ENCODE results near the gene AJM1. TPM values are rescaled to one million over a fixed set of nuclear protein-coding genes. Genes with fewer than 3 reads are reported as not detected.
A peak's percentile ranks its signal among the peaks of the same experiment; 100 is the strongest.

The AJM1 gene
- total RNA-seq, 1 donor from 2014 or later: 5.9 TPM

DNA sequence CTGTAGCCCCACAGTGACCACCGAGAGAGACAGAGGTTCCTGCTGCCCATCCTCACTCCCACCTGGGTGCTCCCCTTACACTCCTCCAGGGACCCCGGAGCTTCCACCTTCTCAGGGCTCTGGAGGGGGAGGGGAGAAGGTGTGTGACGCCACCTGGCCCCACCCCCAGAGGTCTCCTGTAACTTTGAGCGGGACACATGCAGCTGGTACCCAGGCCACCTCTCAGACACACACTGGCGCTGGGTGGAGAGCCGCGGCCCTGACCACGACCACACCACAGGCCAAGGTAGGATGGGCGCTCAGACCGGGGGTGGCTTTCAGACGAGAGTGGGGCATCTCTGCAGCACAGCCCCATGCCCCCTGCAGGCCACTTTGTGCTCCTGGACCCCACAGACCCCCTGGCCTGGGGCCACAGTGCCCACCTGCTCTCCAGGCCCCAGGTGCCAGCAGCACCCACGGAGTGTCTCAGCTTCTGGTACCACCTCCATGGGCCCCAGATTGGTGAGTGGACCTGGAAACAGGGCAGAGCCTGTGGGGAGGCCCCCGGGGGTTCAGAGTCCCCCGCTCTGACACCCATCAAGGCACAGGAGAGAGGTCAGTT, 14.4 kb downstream of the AJM1 start:
- Histone ChIP-seq H3K27me3 (no peaks in the 10 kb centered on the region), H3K27ac (no peak overlapping the region), H3K9me3 (no peaks in the 10 kb centered on the region), H3K36me3 (peaks cover 10 to 12% of the 10 kb centered on the region in 2 donors), H3K4me3 (no peak overlapping the region), H3K4me1 (peaks cover 4 to 14% of the 10 kb centered on the region in 2 donors)
- TF ChIP-seq, protein P1, sequence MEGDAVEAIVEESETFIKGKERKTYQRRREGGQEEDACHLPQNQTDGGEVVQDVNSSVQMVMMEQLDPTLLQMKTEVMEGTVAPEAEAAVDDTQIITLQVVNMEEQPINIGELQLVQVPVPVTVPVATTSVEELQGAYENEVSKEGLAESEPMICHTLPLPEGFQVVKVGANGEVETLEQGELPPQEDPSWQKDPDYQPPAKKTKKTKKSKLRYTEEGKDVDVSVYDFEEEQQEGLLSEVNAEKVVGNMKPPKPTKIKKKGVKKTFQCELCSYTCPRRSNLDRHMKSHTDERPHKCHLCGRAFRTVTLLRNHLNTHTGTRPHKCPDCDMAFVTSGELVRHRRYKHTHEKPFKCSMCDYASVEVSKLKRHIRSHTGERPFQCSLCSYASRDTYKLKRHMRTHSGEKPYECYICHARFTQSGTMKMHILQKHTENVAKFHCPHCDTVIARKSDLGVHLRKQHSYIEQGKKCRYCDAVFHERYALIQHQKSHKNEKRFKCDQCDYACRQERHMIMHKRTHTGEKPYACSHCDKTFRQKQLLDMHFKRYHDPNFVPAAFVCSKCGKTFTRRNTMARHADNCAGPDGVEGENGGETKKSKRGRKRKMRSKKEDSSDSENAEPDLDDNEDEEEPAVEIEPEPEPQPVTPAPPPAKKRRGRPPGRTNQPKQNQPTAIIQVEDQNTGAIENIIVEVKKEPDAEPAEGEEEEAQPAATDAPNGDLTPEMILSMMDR (IDR thresholded peaks at IDR 0.05): no peak
- intact Hi-C loops (cut with DNase I): no loop called here
- no peak for DNase-seq (ENCODE audit: low spot score in 2 of 2)

DNA sequence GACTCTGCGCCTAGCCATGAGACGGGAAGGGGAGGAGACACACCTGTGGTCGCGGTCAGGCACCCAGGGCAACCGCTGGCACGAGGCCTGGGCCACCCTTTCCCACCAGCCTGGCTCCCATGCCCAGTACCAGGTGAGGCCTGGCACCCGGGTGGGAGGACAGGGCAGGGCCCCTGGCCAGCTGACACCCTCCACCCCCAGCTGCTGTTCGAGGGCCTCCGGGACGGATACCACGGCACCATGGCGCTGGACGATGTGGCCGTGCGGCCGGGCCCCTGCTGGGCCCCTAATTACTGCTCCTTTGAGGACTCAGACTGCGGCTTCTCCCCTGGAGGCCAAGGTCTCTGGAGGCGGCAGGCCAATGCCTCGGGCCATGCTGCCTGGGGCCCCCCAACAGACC, 14.9 kb downstream of the AJM1 start:
- TF ChIP-seq, protein P1 (IDR thresholded peaks at IDR 0.05): no peak
- no peak for DNase-seq (ENCODE audit: low spot score in 2 of 2)

DNA sequence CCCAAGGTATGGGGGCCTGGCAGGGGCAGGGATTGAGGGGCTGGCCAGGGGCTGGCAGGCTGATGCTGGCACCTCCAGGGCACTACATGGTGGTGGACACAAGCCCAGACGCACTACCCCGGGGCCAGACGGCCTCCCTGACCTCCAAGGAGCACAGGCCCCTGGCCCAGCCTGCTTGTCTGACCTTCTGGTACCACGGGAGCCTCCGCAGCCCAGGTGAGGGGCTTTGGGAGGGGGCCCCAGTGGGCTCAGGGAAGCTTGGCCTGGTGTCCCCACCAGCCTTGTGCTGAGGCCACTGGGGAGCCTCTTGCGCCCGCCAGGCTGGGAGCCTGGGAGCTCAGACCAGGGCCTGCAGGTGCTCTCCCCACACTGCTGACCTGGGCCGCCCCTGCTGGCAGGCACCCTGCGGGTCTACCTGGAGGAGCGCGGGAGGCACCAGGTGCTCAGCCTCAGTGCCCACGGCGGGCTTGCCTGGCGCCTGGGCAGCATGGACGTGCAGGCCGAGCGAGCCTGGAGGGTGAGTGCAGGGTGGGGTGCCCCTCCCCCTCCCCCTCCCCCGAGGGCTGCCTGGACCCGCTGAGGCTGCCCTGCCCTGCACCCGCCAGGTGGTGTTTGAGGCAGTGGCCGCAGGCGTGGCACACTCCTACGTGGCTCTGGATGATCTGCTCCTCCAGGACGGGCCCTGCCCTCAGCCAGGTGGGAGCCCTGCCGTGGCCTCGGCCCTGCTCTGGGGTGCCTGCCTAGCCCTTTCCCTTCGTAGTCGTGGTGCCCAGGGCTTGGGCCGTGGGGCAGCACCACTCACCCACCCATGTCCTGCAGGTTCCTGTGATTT, 15.5 kb downstream of the AJM1 start:
- Histone ChIP-seq H3K4me3 (no peak overlapping the region), H3K27me3 (no peaks in the 10 kb centered on the region), H3K4me1 (peaks cover 4 to 14% of the 10 kb centered on the region in 2 donors), H3K9me3 (no peaks in the 10 kb centered on the region), H3K36me3 (peaks cover 21 to 23% of the 10 kb centered on the region in 2 donors), H3K27ac (no peak overlapping the region)
- TF ChIP-seq, protein P1 (IDR thresholded peaks at IDR 0.05): no peak
- no peak for DNase-seq (ENCODE audit: low spot score in 2 of 2)
- intact Hi-C loops (cut with DNase I): no loop called here

More for the DNA sequence above, 14.9 kb downstream of the AJM1 start:
- Histone ChIP-seq H3K36me3 (peaks cover 15 to 17% of the 10 kb centered on the region in 2 donors), H3K27me3 (no peaks in the 10 kb centered on the region), H3K27ac (no peak overlapping the region), H3K9me3 (no peaks in the 10 kb centered on the region), H3K4me3 (no peak overlapping the region), H3K4me1 (peaks cover 4 to 14% of the 10 kb centered on the region in 2 donors)
- intact Hi-C loops (cut with DNase I): no loop called here

DNA sequence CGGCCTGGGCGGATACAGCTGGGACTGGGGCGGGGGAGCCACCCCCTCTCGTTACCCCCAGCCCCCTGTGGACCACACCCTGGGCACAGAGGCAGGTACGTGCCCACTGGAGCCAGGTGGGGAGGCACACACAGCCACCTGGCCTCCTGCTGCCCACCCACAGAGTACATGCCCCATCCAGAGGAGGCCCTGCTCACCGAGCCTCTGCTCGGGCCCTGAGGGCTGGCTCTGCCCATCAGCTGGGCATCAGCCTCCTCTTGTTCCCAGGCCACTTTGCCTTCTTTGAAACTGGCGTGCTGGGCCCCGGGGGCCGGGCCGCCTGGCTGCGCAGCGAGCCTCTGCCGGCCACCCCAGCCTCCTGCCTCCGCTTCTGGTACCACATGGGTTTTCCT, 16.2 kb downstream of the AJM1 start:
- Histone ChIP-seq H3K4me1 (peaks cover 4 to 14% of the 10 kb centered on the region in 2 donors), H3K36me3 (peaks cover 28 to 30% of the 10 kb centered on the region in 2 donors), H3K27me3 (no peaks in the 10 kb centered on the region), H3K9me3 (no peaks in the 10 kb centered on the region), H3K4me3 (no peak overlapping the region), H3K27ac (peak overlapping the region; percentile 39 to 57)
- TF ChIP-seq, protein P1 (IDR thresholded peaks at IDR 0.05): no peak
- intact Hi-C loops (cut with DNase I): no loop called here
- DNase-seq (ENCODE audit: low spot score in 2 of 2): no peak

DNA sequence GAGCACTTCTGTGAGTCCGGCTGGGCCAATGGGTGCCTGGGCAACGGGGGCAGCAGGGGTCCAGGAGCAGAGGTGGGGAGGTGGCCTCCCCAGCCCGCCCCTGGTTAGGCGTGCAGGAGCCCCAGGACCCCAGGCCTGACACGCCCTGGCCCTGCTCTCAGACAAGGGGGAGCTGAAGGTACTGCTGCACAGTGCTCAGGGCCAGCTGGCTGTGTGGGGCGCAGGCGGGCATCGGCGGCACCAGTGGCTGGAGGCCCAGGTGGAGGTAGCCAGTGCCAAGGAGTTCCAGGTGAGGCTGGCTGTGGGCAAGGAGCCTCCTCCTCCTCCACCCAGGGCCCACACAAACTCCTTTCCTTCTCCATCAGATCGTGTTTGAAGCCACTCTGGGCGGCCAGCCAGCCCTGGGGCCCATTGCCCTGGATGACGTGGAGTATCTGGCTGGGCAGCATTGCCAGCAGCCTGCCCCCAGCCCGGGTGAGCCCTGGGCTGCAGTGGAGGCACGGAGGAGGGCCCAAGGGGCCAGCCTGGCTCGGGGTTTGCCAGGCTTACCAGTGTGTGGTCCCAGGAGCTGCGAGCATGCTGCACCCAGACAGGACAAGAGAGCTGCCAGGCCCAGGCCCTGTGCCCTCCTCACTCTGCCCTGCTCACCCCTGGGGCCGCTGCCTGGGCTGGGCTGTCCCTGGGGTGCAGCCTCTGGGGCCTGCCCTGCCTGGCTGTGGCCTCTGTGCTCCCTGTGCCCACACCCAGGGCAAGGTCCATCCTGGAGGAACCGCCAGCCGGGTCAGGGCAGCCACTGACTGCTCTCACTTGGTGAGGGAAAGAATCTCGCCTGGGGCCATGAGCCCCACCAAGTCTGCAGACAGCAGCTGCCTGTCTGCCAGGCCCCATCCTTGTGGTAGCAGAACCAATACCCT, 16.8 kb downstream of the AJM1 start:
- DNase-seq (ENCODE audit: low spot score in 2 of 2): no peak
- H3K27ac ChIP-seq: peak overlapping the region; percentile 39 to 57
- TF ChIP-seq, protein P1 (IDR thresholded peaks at IDR 0.05): no peak
- no peaks in the 10 kb centered on the region for H3K27me3 ChIP-seq
- no peak overlapping the region for H3K4me3 ChIP-seq
- H3K9me3 ChIP-seq: no peaks in the 10 kb centered on the region
- peaks cover 33 to 34% of the 10 kb centered on the region in 2 donors for H3K36me3 ChIP-seq
- H3K4me1 ChIP-seq: peaks cover 4 to 14% of the 10 kb centered on the region in 2 donors
- intact Hi-C loops (cut with DNase I): no loop called here

All from ascending aorta (tissue), 2 donors.